ENCODE data around the gene PTPRM. TPM values are rescaled to one million over a fixed set of nuclear protein-coding genes. Genes with fewer than 3 reads are reported as not detected.

PTPRM gene
- total and polyA plus RNA-seq, 2 of the 4 experiments (the other 2 are of a cell fraction) = 28.3 to 51.2 TPM

GRCh38 chr18:7614042-7614441 is 46.9 kb downstream of the PTPRM start:
- Histone ChIP-seq H3K9ac (ENCODE audit: low read depth, low read length) (no peak overlapping the region), H2BK120ac (ENCODE audit: low read depth, low read length) (no peak overlapping the region), H4K91ac (ENCODE audit: insufficient read depth, low read depth, low read length) (no peak overlapping the region), H4K8ac (ENCODE audit: low read depth in 2 of 2, low read length in 2 of 2) (no peak overlapping the region), H3K9me3 (ENCODE audit: control insufficient read depth, insufficient read depth, low read length) (no peaks in the 10 kb centered on the region), H2BK20ac (ENCODE audit: low read depth, low read length) (no peak overlapping the region), H3K9me1 (ENCODE audit: insufficient read depth, low read length) (peaks cover 10% of the 10 kb centered on the region), H2AK9ac (replicated peaks; ENCODE audit: low read depth, low read length, poor library complexity) (no peak overlapping the region), H3K4me2 (ENCODE audit: low read depth, low read length) (no peak overlapping the region), H3K56ac (ENCODE audit: extremely low read depth, insufficient read depth, low read length) (no peak overlapping the region), H2AFZ (replicated peaks; ENCODE audit: low read length, poor library complexity) (no peak overlapping the region), H3K4me3 (ENCODE audit: insufficient read depth, low read depth, low read length) (no peak overlapping the region), H3K27ac (ENCODE audit: insufficient read depth, low read length) (no peak overlapping the region), H3K36me3 (ENCODE audit: control insufficient read depth, insufficient read depth, low read length) (no peaks in the 10 kb centered on the region), H3K79me1 (ENCODE audit: low read depth in 1 of 2, low read length in 2 of 2) (peaks cover 28 to 54% of the 10 kb centered on the region in 2 experiments), H2BK5ac (ENCODE audit: low read depth, low read length, poor library complexity, severe bottlenecking) (no peak overlapping the region), H4K20me1 (ENCODE audit: insufficient read depth, low read length) (peaks cover 9% of the 10 kb centered on the region; the same call in 1 of the 2 replicates), H3K18ac (ENCODE audit: low read depth, low read length) (no peak overlapping the region), H3K4ac (ENCODE audit: low read depth, low read length) (no peak overlapping the region), H3K23ac (ENCODE audit: low read depth, low read length) (no peak overlapping the region), H2BK15ac (ENCODE audit: low read depth, low read length) (no peak overlapping the region), H3K14ac (replicated peaks; ENCODE audit: low read depth, low read length) (no peak overlapping the region), H3K27me3 (ENCODE audit: control insufficient read depth, insufficient read depth, low read length) (no peaks in the 10 kb centered on the region), H2AK5ac (ENCODE audit: low read depth, low read length) (no peak overlapping the region), H4K5ac (ENCODE audit: low read depth, low read length) (no peak overlapping the region), H3K4me1 (ENCODE audit: control insufficient read depth, insufficient read depth, low read length) (peaks cover 18% of the 10 kb centered on the region)
- ChIA-PET POLR2A (ENCODE audit: unreplicated experiment) (no interaction called here), CTCF (no interaction called here)
- DNase-seq (no peak), ATAC-seq (ENCODE audit: low read depth) (no peak)
- intact Hi-C loops (cut with micrococcal nuclease) (no loop called here), in situ Hi-C loops (cut with MboI; ENCODE audit: low sequenced_read_pairs) (no loop called here), dilution Hi-C loops (cut with HindIII; ENCODE audit: low sequenced_read_pairs, unreplicated experiment) (no loop called here)
- WGBS, 2 experiments (ENCODE audit: extremely low coverage in 2 of 2, insufficient read length in 1 of 2) = no CpG with 5 or more reads among the region's 4 CpGs
- TF ChIP-seq MAFK (IDR thresholded peaks at IDR 0.05; ENCODE audit: low read depth, low read length) = 0 out of 2 replicates have a peak, but pooled peaks have one; percentile 27
- no peak for TF ChIP-seq ELK1 (IDR thresholded peaks at IDR 0.05; ENCODE audit: borderline replicate concordance, low read depth, low read length)
- no peak for TF ChIP-seq USF2 (IDR thresholded peaks at IDR 0.05; ENCODE audit: low read depth, low read length)
- no TSS peak for BruUV-seq (replicated peaks)
